HepG2 (cell line): ENCODE data around the gene CDCP1. TPM values are rescaled to one million over a fixed set of nuclear protein-coding genes. Genes with fewer than 3 reads are reported as not detected.

Source experiments
- CEBPG ChIP-seq: IDR thresholded peaks from 2 replicates; pipeline ENCODE4 v1.6.1; 2016
- CREB1 ChIP-seq, 2 experiments: fragments of 450-650 bp in 1 of 2; IDR thresholded peaks; 2 replicates each; pipeline ENCODE4 v1.6.1; 2016 to 2017; ENCODE audit warnings: control low read depth in 1 of 2, mild to moderate bottlenecking in 1 of 2, missing compliant biosample characterization in 1 of 2, missing genetic modification characterization in 1 of 2
- KAT8 ChIP-seq: IDR thresholded peaks from 2 replicates; pipeline ENCODE4 v1.6.1; 2016; ENCODE audit warnings: missing genetic modification reagents, missing compliant biosample characterization
- KDM2A ChIP-seq: sonication (generic); formaldehyde crosslinking; IDR thresholded peaks from 2 replicates; pipeline ENCODE4 v1.4.0; 2020; ENCODE audit warnings: low read depth, missing genetic modification reagents, borderline replicate concordance
- KDM3A ChIP-seq: IDR thresholded peaks from 2 replicates; pipeline ENCODE4 v1.6.1; 2018; ENCODE audit warnings: low read depth, missing compliant biosample characterization
- MIER3 ChIP-seq: IDR thresholded peaks from 2 replicates; pipeline ENCODE4 v1.6.1; 2016; ENCODE audit warnings: missing compliant biosample characterization, borderline replicate concordance
- MYC ChIP-seq: sonication (generic); formaldehyde crosslinking; IDR thresholded peaks from 2 replicates; pipeline ENCODE4 v1.9.0; 2021; ENCODE audit warnings: missing genetic modification reagents, borderline replicate concordance
- RAD21 ChIP-seq: fragments of 450-650 bp; formaldehyde crosslinking; IDR thresholded peaks from 2 replicates; pipeline ENCODE4 v1.5.0; 2020; ENCODE audit warnings: mild to moderate bottlenecking
- REPIN1 ChIP-seq: sonication (generic); formaldehyde crosslinking; IDR thresholded peaks from 2 replicates; pipeline ENCODE4 v1.8.0; 2022; ENCODE audit warnings: missing genetic modification reagents, low read depth, mild to moderate bottlenecking, borderline replicate concordance
- RXRB ChIP-seq: IDR thresholded peaks from 2 replicates; pipeline ENCODE4 v1.6.1; 2016; ENCODE audit warnings: borderline replicate concordance, missing genetic modification reagents, missing compliant biosample characterization
- SMAD3 ChIP-seq: sonication (generic); formaldehyde crosslinking; IDR thresholded peaks from 2 replicates; pipeline ENCODE4 v1.4.0; 2020; ENCODE audit warnings: missing genetic modification reagents
- STAG1 ChIP-seq: sonication (generic); formaldehyde crosslinking; IDR thresholded peaks from 2 replicates; pipeline ENCODE4 v1.4.0; 2020; ENCODE audit warnings: missing genetic modification reagents
- TCF12 ChIP-seq, 2 experiments: fragments of 450-650 bp in 1 of 2; sonication (generic) in 1 of 2; formaldehyde crosslinking in 1 of 2; IDR thresholded peaks; 2 replicates each; pipeline versions ENCODE4 v1.6.1 to v1.8.0; 2017 to 2022; ENCODE audit warnings: antibody characterized with exemption in 1 of 2, mild to moderate bottlenecking in 1 of 2, missing genetic modification reagents in 1 of 2, moderate library complexity in 1 of 2
- XRCC5 ChIP-seq: fragments of 200-400 bp; formaldehyde crosslinking; optimal IDR thresholded peaks from 2 replicates; pipeline ENCODE3; 2017; ENCODE audit warnings: mild to moderate bottlenecking, low read length
- YEATS2 ChIP-seq: sonication (generic); formaldehyde crosslinking; IDR thresholded peaks from 2 replicates; pipeline ENCODE4 v1.4.0; 2020; ENCODE audit warnings: missing genetic modification reagents, borderline replicate concordance
- ZNF12 ChIP-seq: sonication (generic); formaldehyde crosslinking; IDR thresholded peaks from 2 replicates; pipeline ENCODE4 v1.5.0; 2020; ENCODE audit warnings: missing genetic modification reagents
- ZNF337 ChIP-seq: sonication (generic); formaldehyde crosslinking; IDR thresholded peaks from 2 replicates; pipeline ENCODE4 v1.5.1; 2020; ENCODE audit warnings: missing genetic modification reagents, low read depth, mild to moderate bottlenecking, borderline replicate concordance
- ZNF441 ChIP-seq: sonication (generic); formaldehyde crosslinking; IDR thresholded peaks from 2 replicates; pipeline ENCODE4 v1.7.0; 2021; ENCODE audit warnings: missing genetic modification reagents, borderline replicate concordance
- ZNF550 ChIP-seq: sonication (generic); formaldehyde crosslinking; IDR thresholded peaks from 2 replicates; pipeline ENCODE4 v1.4.0; 2020; ENCODE audit warnings: mild to moderate bottlenecking, missing genetic modification reagents, borderline replicate concordance
- ZNF670 ChIP-seq: sonication (generic); formaldehyde crosslinking; IDR thresholded peaks from 2 replicates; pipeline ENCODE4 v1.8.0; 2022; ENCODE audit warnings: mild to moderate bottlenecking, missing genetic modification reagents, borderline replicate concordance
- ZNF672 ChIP-seq: sonication (generic); formaldehyde crosslinking; IDR thresholded peaks from 2 replicates; pipeline ENCODE4 v1.8.1; 2022; ENCODE audit warnings: missing genetic modification reagents
- polyA plus RNA-seq, 8 experiments: library from polyadenylated mRNA; depleted of rRNA in 3 of 8; stranded (reverse) in 7 of 8; unstranded in 1 of 8; fragments of >200 nt; fragmentation: Illumina TruSeq in 4 of 8; extraction: Trizol in 4 of 8; gene quantifications; 2 replicates each; pipeline versions ENCODE4 v1.2.1 to v1.2.3, GENCODE V29; 2011 to 2016; ENCODE audit warnings: low read depth in 4 of 8, missing spikeins in 1 of 8, mixed read lengths in 1 of 8; ENCODE audit not compliant: insufficient read depth in 1 of 8
- total RNA-seq, 5 experiments: library from RNA; depleted of rRNA; stranded (reverse); fragments of >200 nt; fragmentation: Illumina TruSeq; extraction: Trizol; gene quantifications; 2 replicates each; pipeline ENCODE4 v1.2.3, GENCODE V29; 2016; ENCODE audit warnings: low read depth in 1 of 5
- TF ChIP-seq, protein P1 (sequence below): sonication (generic); formaldehyde crosslinking; IDR thresholded peaks from 2 replicates; pipeline ENCODE4 v1.4.0; 2020; ENCODE audit warnings: missing genetic modification reagents, mild to moderate bottlenecking, borderline replicate concordance
- TF ChIP-seq, protein P2 (sequence below): sonication (generic); formaldehyde crosslinking; IDR thresholded peaks from 2 replicates; pipeline ENCODE4 v1.8.0; 2022; ENCODE audit warnings: mild to moderate bottlenecking, missing genetic modification reagents, borderline replicate concordance
- TF ChIP-seq, protein P3 (sequence below): sonication (generic); formaldehyde crosslinking; IDR thresholded peaks from 2 replicates; pipeline ENCODE4 v1.8.0; 2022; ENCODE audit warnings: mild to moderate bottlenecking, missing genetic modification reagents, moderate library complexity

CDCP1 gene
- total and polyA plus RNA-seq, 2 of the 13 experiments (the other 11 are each of a cell fraction or from before 2014, with no cell fraction given) = 0.11 to 0.18 TPM

DNA sequence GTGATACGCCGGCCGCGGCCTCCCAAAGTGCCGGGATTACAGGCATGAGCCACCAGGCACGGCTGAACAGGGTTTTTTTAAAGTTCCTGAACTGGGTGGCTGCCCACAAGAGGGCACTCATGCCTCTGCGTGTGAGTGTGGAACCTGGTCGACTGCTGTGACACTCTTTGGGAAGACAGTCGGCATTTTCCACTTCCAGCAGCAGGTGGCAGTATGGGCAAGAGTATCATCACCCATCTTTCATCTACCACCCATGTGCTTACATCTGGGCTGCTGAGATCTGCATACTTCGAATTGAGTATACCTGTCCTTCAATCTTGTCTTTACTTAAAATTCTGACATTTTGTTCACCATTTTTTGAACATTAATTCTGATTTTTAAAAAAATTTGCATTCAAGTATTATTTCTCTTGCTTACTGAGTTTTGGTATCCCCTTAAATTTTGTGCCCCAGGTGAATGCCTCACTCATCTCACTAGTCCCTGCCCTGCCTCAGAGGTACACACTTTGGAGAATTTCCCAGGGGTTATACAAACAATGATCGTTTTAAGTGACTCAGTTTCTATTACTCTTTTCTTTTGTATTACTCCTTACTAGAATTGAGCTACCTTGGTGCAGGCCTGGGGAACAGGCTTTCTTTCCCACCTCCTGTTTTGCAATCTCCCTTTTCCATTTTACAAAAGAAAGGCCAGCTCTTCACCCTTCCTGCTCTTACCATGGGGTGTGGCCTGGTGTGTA lies 108.3 kb downstream of the CDCP1 start (continued):
- TF ChIP-seq XRCC5 = peak; percentile 92
- TF ChIP-seq ZNF670 (CRISPR knock-in tag) = no peak
- TF ChIP-seq, protein P1, sequence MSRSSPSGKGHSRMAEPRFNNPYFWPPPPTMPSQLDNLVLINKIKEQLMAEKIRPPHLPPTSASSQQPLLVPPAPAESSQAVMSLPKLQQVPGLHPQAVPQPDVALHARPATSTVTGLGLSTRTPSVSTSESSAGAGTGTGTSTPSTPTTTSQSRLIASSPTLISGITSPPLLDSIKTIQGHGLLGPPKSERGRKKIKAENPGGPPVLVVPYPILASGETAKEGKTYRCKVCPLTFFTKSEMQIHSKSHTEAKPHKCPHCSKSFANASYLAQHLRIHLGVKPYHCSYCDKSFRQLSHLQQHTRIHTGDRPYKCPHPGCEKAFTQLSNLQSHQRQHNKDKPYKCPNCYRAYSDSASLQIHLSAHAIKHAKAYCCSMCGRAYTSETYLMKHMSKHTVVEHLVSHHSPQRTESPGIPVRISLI (CRISPR knock-in tag) = peak; percentile 93
- no peak for TF ChIP-seq ZNF337 (CRISPR knock-in tag)
- peak; percentile 56; the same call in 1 of the 2 replicates for TF ChIP-seq REPIN1 (CRISPR knock-in tag)
- TF ChIP-seq MIER3 (CRISPR knock-in tag) = 0 out of 2 replicates have a peak, but pooled peaks have one; percentile 49
- TF ChIP-seq CEBPG (CRISPR knock-in tag) = 0 out of 2 replicates have a peak, but pooled peaks have one; percentile 22
- peak; percentile 52; the same call in 1 of the 2 replicates for TF ChIP-seq SMAD3 (CRISPR knock-in tag)
- TF ChIP-seq RXRB (CRISPR knock-in tag) = peak; percentile 38; the same call in 1 of the 2 replicates
- no peak for TF ChIP-seq ZNF550 (CRISPR knock-in tag)
- TF ChIP-seq ZNF12 (CRISPR knock-in tag) = peak; percentile 33; the same call in 1 of the 2 replicates
- peak; percentile 53; the same call in 1 of the 2 replicates for TF ChIP-seq ZNF441 (CRISPR knock-in tag)
- 0 out of 2 replicates have a peak, but pooled peaks have one; percentile 21 for TF ChIP-seq MYC (CRISPR knock-in tag)
- peak; percentile 42; the same call in 1 of the 2 replicates for TF ChIP-seq YEATS2 (CRISPR knock-in tag)
- TF ChIP-seq KDM3A (CRISPR knock-in tag) = peak; percentile 42; the same call in 1 of the 2 replicates
- TF ChIP-seq STAG1 (CRISPR knock-in tag) = peak; percentile 93
- TF ChIP-seq TCF12 (IDR thresholded peaks at IDR 0.05) = no peak
- no peak for TF ChIP-seq TCF12 (CRISPR knock-in tag; IDR thresholded peaks at IDR 0.05)
- peak; percentile 34 for TF ChIP-seq CREB1 (IDR thresholded peaks at IDR 0.05)
- 0 out of 2 replicates have a peak, but pooled peaks have one; percentile 22 for TF ChIP-seq CREB1 (CRISPR knock-in tag; IDR thresholded peaks at IDR 0.05)
- TF ChIP-seq RAD21 (CRISPR knock-in tag) = peak; percentile 87
- TF ChIP-seq KAT8 (CRISPR knock-in tag) = 0 out of 2 replicates have a peak, but pooled peaks have one; percentile 28
- no peak for TF ChIP-seq ZNF672
- peak; percentile 66 for TF ChIP-seq KDM2A (CRISPR knock-in tag)
- TF ChIP-seq, protein P2, sequence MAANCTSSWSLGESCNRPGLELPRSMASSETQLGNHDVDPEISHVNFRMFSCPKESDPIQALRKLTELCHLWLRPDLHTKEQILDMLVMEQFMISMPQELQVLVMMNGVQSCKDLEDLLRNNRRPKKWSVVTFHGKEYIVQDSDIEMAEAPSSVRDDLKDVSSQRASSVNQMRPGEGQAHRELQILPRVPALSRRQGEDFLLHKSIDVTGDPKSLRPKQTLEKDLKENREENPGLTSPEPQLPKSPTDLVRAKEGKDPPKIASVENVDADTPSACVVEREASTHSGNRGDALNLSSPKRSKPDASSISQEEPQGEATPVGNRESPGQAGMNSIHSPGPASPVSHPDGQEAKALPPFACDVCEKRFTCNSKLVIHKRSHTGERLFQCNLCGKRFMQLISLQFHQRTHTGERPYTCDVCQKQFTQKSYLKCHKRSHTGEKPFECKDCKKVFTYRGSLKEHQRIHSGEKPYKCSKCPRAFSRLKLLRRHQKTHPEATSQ (CRISPR knock-in tag) = no peak
- TF ChIP-seq, protein P3, sequence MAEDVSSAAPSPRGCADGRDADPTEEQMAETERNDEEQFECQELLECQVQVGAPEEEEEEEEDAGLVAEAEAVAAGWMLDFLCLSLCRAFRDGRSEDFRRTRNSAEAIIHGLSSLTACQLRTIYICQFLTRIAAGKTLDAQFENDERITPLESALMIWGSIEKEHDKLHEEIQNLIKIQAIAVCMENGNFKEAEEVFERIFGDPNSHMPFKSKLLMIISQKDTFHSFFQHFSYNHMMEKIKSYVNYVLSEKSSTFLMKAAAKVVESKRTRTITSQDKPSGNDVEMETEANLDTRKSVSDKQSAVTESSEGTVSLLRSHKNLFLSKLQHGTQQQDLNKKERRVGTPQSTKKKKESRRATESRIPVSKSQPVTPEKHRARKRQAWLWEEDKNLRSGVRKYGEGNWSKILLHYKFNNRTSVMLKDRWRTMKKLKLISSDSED (CRISPR knock-in tag) = no peak
